Stimulated activated naive CD8-positive, alpha-beta T cell treated with anti-CD3 and anti-CD28 coated beads, Interleukin-15, amount 100 ng/mL, for 72 hours (primary cell): ENCODE data around the gene HAT1.
A peak's percentile ranks its signal among the peaks of the same experiment; 100 is the strongest.
"Not testable (repeated sequence)": the region's sequence is repeated elsewhere in the genome, so short reads cannot be mapped to it uniquely, and the experiment has no call there.

ENCODE experiments used
- ATAC-seq: fragments of 150-1000 bp; cut with Tn5 transposase; 2 replicates; pipeline ENCODE4 v1.10.0; 2021; ENCODE audit warnings: mild to moderate bottlenecking, moderate library complexity
- DNase-seq, 2 donors: peaks; one replicate each; pipeline ENCODE4 v3.0.0; 2021 to 2022
- H3K27ac Mint-ChIP-seq, 2 donors: one replicate each; pipeline ENCODE4 v1.8.0; 2022; ENCODE audit warnings: mild to moderate bottlenecking in 2 of 2, mixed read lengths in 2 of 2, moderate library complexity in 2 of 2
- H3K27me3 Mint-ChIP-seq: one replicate; pipeline ENCODE4 v1.8.0; 2022; ENCODE audit warnings: mixed read lengths
- H3K4me1 Mint-ChIP-seq: one replicate; pipeline ENCODE4 v1.8.0; 2022; ENCODE audit warnings: mild to moderate bottlenecking, mixed read lengths
- H3K4me3 Mint-ChIP-seq, 2 donors: one replicate each; pipeline ENCODE4 v1.8.0; 2022; ENCODE audit warnings: mild to moderate bottlenecking in 2 of 2, mixed read lengths in 2 of 2, moderate library complexity in 1 of 2
- H3K9me3 Mint-ChIP-seq, 2 donors: one replicate each; pipeline ENCODE4 v1.8.0; 2022; ENCODE audit warnings: mixed read lengths in 2 of 2

HAT1 gene

DNA sequence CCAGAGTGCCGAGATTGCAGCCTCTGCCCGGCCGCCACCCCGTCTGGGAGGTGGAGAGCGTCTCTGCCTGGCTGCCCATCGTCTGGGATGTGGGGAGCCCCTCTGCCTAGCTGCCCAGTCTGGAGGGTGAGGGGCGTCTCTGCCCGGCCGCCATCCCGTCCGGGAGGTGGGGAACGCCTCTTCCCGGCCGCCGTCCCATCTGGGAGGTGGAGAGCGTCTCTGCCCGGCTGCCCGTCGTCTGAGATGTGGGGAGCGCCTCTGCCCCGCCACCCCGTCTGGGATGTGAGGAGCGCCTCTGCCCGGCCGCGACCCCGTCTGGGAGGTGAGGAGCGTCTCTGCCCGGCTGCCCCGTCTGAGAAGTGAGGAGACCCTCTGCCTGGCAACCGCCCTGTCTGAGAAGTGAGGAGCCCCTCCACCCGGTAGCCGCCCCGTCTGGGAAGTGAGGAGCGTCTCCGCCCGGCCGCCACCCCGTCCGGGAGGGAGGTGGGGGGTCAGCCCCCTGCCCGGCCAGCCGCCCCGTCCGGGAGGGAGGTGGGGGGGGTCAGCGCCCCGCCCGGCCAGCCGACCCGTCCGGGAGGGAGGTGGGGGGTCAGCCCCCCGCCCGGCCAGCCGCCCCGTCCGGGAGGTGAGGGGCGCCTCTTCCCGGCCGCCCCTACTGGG is 22.5 kb upstream of the HAT1 start:
- peaks cover 19% of the 10 kb centered on the region for H3K27me3 Mint-ChIP-seq
- not testable (repeated sequence) for H3K4me3 Mint-ChIP-seq, ATAC-seq, H3K4me1 Mint-ChIP-seq, H3K27ac Mint-ChIP-seq, DNase-seq, H3K9me3 Mint-ChIP-seq

DNA sequence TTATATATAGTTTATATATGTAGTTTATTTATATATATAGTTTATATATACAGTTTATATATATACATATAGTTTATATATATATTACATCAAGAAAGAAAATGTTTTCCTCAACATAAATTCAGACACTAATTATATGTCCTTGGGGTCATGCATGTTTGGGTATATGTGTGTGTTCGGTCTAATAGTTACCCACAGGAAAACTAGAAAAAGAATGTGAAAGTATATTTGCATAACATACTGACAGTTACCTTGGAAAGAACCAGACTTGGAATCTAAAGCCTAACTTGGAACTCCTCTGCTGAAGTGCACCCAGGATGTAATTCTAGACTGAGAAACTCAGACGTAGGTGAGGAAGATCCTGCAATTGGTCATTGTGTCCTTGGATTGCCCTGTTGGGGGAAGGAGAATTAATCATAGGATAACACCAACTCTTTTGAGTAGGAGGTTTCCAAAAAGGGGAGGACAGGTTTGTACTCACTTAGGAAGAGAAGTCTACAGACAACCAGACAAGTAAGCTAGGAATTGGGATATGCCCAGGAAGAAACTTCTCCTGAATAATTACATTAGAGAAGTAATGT is 19.3 kb upstream of the HAT1 start:
- Mint-ChIP-seq H3K9me3 (no peaks in the 10 kb centered on the region), H3K4me3 (no peak overlapping the region), H3K27me3 (peaks cover 19% of the 10 kb centered on the region), H3K27ac (no peak overlapping the region), H3K4me1 (no peaks in the 10 kb centered on the region)
- ATAC-seq (no peak), DNase-seq (no peak)

DNA sequence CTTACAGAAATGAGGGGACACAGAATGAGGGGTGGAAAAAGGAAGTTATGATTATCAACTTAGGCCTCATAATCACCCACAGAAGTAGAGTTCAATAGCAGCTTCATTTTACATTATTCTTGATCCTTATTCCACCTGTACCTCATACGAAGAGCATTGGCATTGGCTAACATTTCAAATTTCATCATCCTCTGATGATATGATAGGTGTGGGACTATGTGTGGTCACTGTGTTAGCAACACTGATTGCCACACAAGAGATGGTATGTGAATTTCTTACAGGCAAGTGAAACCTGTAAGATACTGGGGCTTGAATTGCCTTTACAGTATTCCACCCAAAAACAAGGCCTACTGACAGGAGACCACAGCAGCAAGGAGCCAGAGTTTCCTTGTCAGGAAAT is 14.0 kb upstream of the HAT1 start:
- H3K27me3 Mint-ChIP-seq, result peaks cover 24% of the 10 kb centered on the region
- no peak for ATAC-seq
- H3K9me3 Mint-ChIP-seq, result no peaks in the 10 kb centered on the region
- H3K4me3 Mint-ChIP-seq, result no peak overlapping the region
- H3K27ac Mint-ChIP-seq, result no peak overlapping the region
- H3K4me1 Mint-ChIP-seq, result no peaks in the 10 kb centered on the region
- DNase-seq, result no peak

DNA sequence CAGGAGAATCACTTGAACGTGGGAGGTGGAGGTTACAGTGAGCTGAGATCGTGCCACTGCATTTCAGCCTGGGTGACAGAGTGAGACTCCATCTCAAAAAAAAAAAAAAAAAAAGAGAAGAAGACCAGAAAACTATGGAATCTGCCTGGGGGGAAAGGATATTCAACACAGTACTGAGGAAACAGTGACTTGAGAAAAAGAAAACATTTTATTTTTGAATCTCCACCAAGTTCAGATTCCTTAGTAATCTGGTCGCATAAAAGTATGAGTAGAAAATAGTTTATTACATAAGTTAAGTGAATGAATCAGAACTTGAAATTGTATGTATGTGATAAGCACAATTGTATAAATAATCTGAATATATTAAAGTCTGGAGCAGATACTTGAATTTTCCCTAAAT is 13.0 kb upstream of the HAT1 start:
- ATAC-seq, result no peak
- no peak overlapping the region for H3K27ac Mint-ChIP-seq

DNA sequence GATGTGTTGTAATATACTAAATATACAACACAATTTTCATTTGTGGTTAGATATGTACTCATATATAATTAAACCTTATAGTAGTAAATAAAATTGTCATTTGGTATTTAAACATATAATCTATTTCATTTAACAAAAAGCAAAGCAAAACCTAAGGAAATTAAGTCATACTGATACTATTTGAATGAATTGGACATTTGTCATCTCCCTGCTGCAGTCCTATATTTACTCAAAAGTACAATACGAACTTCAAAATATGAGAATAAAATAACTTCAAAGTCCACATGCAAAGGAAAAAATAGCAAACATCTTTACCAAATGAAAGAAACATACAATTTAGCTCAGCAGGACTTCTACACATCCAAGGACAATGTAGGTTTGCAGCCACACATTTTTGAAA is 11.8 kb upstream of the HAT1 start:
- no peak for DNase-seq
- Mint-ChIP-seq H3K9me3 (no peaks in the 10 kb centered on the region), H3K4me1 (no peaks in the 10 kb centered on the region), H3K27ac (no peak overlapping the region), H3K27me3 (peaks cover 11% of the 10 kb centered on the region), H3K4me3 (no peak overlapping the region)
- ATAC-seq, result no peak

More for the DNA sequence above, 13.0 kb upstream of the HAT1 start:
- no peak overlapping the region for H3K4me3 Mint-ChIP-seq
- peaks cover 16% of the 10 kb centered on the region for H3K27me3 Mint-ChIP-seq
- no peak for DNase-seq
- H3K9me3 Mint-ChIP-seq, result no peaks in the 10 kb centered on the region
- no peaks in the 10 kb centered on the region for H3K4me1 Mint-ChIP-seq

DNA sequence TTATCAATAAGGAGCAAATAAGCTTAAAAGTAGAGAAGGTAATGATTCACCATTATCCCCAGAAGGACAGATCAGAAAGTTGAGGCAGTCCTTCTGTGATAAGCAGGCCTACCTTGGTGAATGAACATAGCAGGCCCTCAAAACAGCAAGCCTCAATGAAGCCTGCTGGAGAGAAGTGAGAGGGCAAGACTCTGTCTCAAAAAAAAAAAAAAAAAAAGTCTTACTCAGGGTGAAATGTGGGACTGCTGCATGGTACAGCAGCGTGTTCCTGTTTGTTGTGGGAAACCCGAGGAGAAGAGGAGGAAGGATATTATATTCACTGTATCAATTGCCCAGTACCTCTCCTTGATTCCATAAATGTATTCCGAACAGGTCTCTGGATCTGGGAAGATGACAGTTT is 8.7 kb upstream of the HAT1 start:
- H3K27me3 Mint-ChIP-seq, result peaks cover 11% of the 10 kb centered on the region
- no peaks in the 10 kb centered on the region for H3K9me3 Mint-ChIP-seq
- H3K4me3 Mint-ChIP-seq, result no peak overlapping the region
- H3K27ac Mint-ChIP-seq, result no peak overlapping the region
- H3K4me1 Mint-ChIP-seq, result no peaks in the 10 kb centered on the region
- DNase-seq (no peak), ATAC-seq (no peak)

DNA sequence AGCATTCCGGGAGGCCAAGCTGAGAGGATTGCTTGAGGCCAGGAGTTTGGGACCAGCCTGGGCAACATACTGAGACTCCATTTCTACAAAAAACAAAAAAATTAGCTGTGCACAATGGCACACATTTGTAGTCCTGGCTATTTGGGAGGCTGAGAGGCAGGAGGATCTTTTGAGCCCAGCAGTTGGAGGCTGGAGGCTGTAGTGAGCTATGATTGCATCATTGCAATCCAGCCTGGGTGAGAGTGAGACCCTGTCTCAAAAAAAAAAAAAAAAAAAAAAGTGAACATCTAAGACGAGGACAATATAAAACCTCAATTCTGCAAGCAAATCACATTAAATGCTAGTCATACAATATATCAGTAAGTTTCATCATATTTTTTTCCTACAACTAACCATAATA is 2.8 kb upstream of the HAT1 start:
- no peak for DNase-seq
- no peak for ATAC-seq
- peaks cover 21% of the 10 kb centered on the region for H3K4me1 Mint-ChIP-seq
- H3K9me3 Mint-ChIP-seq, result no peaks in the 10 kb centered on the region
- no peaks in the 10 kb centered on the region for H3K27me3 Mint-ChIP-seq
- H3K27ac Mint-ChIP-seq, result no peak overlapping the region
- no peak overlapping the region for H3K4me3 Mint-ChIP-seq

DNA sequence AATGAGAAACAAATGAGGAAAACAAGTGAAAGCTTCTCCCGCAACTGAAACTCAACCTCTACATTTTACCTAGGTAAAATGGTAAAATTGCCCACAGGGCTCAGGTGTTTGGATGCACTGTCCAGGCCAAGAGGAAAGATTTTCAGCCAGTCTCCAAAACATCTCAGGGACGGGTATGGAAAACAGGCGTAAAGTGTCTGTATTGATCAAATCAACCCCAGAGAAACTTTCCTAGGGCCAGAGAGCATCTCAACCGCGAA is 361 bp upstream of the HAT1 start:
- no peaks in the 10 kb centered on the region for H3K27me3 Mint-ChIP-seq
- H3K27ac Mint-ChIP-seq, result peak overlapping the region; percentile 98
- H3K4me1 Mint-ChIP-seq, result peaks cover 34% of the 10 kb centered on the region
- H3K9me3 Mint-ChIP-seq, result no peaks in the 10 kb centered on the region
- DNase-seq (no peak), ATAC-seq (peak; percentile 45)
- H3K4me3 Mint-ChIP-seq, result peak overlapping the region; percentile 95 to 99

DNA sequence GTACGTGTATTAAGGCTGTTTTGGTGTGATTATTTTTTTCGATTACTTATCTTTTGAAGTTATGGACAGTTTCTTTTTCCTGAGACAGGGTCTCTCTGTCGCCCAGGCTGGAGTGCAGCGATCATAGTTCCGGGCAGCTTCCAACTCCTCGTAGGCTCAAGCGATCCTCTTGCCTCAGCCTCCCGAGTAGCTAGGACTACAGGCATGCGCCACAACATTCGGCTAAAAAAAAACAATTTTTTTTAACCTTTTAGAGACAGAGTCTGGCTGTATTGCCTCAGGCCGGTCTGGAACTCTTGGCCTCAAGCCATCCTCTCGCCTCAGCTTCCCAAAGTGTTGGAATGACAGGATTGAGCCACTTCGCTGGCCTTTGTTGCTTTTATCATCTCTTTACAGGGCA is 945 bp downstream of the HAT1 start:
- no peaks in the 10 kb centered on the region for H3K27me3 Mint-ChIP-seq
- ATAC-seq (no peak), DNase-seq (no peak)
- H3K9me3 Mint-ChIP-seq, result no peaks in the 10 kb centered on the region
- H3K4me3 Mint-ChIP-seq, result peak overlapping the region; percentile 95 to 99
- peaks cover 45% of the 10 kb centered on the region for H3K4me1 Mint-ChIP-seq
- H3K27ac Mint-ChIP-seq, result peak overlapping the region; percentile 98

DNA sequence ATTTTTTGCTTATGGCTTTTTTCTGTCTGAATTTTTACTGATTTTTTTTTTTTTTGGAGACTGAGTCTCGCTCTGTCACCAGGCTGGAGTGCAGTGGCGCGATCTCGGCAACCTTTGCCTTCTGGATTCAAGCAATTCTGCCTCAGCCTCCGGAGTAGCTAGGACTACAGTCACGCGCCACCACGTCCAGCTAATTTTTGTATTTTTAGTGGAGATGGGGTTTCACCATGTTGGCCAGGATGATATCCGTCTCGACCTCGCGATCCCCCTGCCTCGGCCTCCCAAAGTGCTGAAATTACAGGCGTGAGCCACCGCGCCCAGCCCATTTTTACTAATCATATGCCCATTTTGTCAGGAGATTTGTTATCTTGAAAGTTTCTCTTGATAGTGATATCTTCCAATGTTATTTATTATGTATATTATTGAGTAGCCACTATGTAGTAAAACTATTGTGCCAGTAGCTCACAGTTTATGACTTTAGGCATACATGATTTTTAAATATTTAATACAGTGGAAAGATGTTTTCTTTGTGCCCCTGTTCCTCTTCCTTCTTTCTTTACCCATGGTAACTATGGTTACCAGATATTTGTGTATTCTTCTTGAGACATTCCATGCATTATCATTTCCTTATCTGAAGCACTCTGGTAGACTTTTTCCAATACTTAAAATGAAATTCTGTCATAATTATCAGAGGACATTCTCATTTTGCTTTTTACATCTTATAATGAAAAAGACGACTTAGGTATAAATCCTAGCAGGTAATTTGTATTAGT is 2.1 kb downstream of the HAT1 start:
- Mint-ChIP-seq H3K27me3 (no peaks in the 10 kb centered on the region), H3K4me1 (peaks cover 57% of the 10 kb centered on the region), H3K27ac (peak overlapping the region in 1 of 2 donors; percentile 65), H3K4me3 (peak overlapping the region; percentile 53 to 99), H3K9me3 (no peaks in the 10 kb centered on the region)
- no peak for DNase-seq
- no peak for ATAC-seq

DNA sequence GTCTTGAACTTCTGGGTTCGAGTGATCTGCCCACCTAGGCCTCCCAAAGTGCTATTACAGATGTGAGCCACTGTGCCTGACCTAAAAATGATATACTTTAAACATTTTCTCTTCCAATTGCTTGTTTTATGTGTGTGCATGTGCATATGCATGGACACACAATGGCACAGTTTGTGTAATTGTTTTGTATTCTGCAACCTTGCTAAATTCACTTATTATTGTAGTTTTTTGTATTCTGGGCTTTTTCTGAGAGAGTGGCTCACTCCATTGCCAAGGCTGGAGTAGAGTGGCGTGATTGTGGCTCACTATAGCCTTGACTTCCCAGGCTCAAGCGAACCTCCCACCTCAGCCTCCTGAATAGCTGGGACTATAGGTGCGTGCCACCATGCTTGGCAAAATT is 8.1 kb downstream of the HAT1 start:
- H3K4me1 Mint-ChIP-seq, result peaks cover 57% of the 10 kb centered on the region
- no peaks in the 10 kb centered on the region for H3K27me3 Mint-ChIP-seq
- H3K27ac Mint-ChIP-seq, result no peak overlapping the region
- DNase-seq, result no peak
- no peak overlapping the region for H3K4me3 Mint-ChIP-seq
- no peaks in the 10 kb centered on the region for H3K9me3 Mint-ChIP-seq
- ATAC-seq, result no peak

DNA sequence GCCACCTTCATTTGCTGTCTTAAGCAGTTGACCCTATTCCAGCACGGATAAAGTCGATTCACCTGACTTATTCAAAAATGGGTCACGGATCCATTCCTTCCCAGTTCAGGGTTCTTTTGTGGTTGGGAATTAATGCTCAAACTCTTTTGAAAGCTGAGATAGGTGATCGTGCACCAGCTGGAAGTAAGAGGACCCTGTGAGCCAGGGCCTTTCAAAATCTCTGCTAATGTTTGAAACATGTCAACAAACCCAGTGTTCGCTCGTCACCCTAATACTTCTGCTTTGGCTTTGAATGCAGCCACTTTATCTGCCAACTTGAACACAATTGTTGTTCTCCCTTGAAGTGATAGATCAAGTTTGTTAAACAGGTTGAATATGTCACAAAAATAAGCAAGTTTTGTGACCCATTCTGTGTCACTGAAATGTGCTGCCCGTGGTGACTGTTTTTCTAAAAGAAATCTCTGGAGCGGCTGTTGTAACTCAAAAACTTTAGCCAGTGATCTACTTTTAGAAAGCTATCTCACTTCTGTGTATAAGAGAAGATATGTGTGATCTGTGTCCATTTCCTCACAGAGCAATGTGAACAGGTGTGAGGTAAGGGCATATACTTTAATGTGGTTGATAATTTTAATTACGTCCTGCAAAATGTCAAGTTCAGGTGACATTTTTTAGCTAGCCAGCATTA is 16.9 kb downstream of the HAT1 start:
- H3K9me3 Mint-ChIP-seq, result no peaks in the 10 kb centered on the region
- no peak overlapping the region for H3K4me3 Mint-ChIP-seq
- peak overlapping the region in 1 of 2 donors; percentile 12 for H3K27ac Mint-ChIP-seq
- no peaks in the 10 kb centered on the region for H3K27me3 Mint-ChIP-seq
- no peak for DNase-seq
- ATAC-seq, result no peak
- peaks cover 28% of the 10 kb centered on the region for H3K4me1 Mint-ChIP-seq

DNA sequence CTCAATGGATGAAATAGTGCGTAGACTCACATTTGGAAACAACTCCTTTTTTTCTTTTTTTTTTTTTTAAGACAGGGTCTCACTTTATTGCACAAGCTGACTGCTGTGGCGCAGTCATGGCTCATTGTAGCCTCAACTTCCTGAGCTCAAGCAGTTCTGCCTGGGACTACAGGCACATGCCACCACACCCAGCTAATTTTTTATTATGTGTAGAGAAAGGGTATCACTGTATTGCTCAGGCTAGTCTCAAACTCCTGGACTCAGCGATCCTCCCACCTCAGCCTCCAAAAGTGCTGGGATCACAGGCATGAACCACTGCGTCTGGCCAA is 17.4 kb downstream of the HAT1 start:
- no peak overlapping the region for H3K27ac Mint-ChIP-seq
- no peaks in the 10 kb centered on the region for H3K27me3 Mint-ChIP-seq
- ATAC-seq, result no peak
- H3K4me3 Mint-ChIP-seq, result no peak overlapping the region
- H3K4me1 Mint-ChIP-seq, result peaks cover 25% of the 10 kb centered on the region
- H3K9me3 Mint-ChIP-seq, result no peaks in the 10 kb centered on the region
- DNase-seq, result no peak

DNA sequence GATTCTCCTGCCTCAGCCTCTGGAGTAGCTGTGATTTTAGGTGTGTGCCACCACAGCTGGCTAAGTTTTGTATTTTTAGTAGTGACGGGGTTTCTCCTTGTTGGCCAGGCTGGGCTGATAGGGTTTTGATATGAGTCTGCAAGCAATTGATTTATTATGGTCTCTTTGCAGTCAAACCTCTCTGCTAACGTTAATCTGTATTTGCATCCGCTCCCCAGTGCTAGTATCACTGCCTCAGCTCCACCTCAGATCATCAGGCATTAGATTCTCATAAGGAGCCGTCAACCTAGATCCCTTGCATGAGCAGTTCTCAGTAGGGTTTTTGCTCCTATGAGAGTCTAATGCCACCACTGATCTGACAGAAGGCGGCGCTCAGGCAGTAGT is 19.0 kb downstream of the HAT1 start:
- Mint-ChIP-seq H3K27me3 (no peaks in the 10 kb centered on the region), H3K4me1 (peaks cover 15% of the 10 kb centered on the region), H3K9me3 (no peaks in the 10 kb centered on the region), H3K27ac (peak overlapping the region in 1 of 2 donors; percentile 19), H3K4me3 (no peak overlapping the region)
- DNase-seq, result no peak
- ATAC-seq, result no peak

DNA sequence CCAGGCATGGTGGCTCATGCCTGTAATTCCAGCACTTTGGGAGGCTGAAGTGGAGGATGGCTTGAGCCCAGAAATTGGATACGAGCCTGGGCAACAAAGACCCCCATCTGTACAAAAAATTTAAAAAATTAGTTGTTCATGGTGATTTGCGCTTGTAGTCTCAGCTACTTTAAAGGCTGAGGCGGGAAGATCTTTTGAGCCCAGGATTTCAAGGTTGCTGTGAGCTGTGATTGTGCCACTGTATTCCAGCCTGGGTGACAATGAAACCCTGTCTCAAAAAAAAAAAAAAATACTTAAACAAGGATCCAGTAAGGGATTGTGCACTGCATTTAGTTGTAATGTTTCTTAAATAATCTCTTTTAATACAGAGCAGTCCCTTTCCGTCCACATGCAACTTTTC is 21.6 kb downstream of the HAT1 start:
- no peak for ATAC-seq
- DNase-seq, result no peak
- no peak overlapping the region for H3K4me3 Mint-ChIP-seq
- no peaks in the 10 kb centered on the region for H3K27me3 Mint-ChIP-seq
- H3K9me3 Mint-ChIP-seq, result no peaks in the 10 kb centered on the region
- H3K27ac Mint-ChIP-seq, result no peak overlapping the region
- H3K4me1 Mint-ChIP-seq, result peaks cover 14% of the 10 kb centered on the region

DNA sequence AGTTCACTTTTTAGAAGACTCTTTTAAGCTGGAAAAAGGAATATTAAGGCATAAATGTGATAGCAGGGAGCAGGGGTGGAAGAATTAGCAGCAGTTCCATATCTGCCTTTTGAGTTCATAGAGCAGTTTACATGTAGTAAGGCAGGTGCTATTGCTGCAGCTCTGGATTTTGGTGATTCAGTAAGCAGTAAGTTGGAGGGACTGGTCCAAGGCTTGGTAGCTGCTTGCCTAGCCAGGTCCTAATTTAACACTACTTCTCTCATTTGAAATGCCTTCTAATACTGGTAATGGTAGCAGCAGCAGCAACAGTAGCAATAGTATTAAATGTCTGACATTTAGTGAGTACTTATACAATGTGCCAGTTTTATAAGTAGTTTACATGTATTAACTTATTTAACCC is 30.0 kb downstream of the HAT1 start:
- ATAC-seq, result no peak

More for the DNA sequence above, 30.0 kb downstream of the HAT1 start:
- no peak for DNase-seq
- Mint-ChIP-seq H3K27me3 (no peaks in the 10 kb centered on the region), H3K27ac (no peak overlapping the region), H3K9me3 (no peaks in the 10 kb centered on the region), H3K4me3 (no peak overlapping the region), H3K4me1 (peaks cover 14% of the 10 kb centered on the region)
